Neural crest cell (in vitro differentiated cells): ENCODE results near the gene OASL. TPM values are rescaled to one million over a fixed set of nuclear protein-coding genes. Genes with fewer than 3 reads are reported as not detected.
"Not testable (repeated sequence)": the region's sequence is repeated elsewhere in the genome, so short reads cannot be mapped to it uniquely, and the experiment has no call there.

Experiments used
- DNase-seq: peaks from one replicate; pipeline ENCODE4 v3.0.0; 2021; ENCODE audit warnings: low read depth, mixed read lengths, low spot score
- H3K27ac Mint-ChIP-seq: one replicate; pipeline ENCODE4 v1.8.0; 2021; ENCODE audit warnings: mild to moderate bottlenecking, mixed read lengths; ENCODE audit not compliant: unreplicated experiment
- H3K27me3 Mint-ChIP-seq: 2 replicates; pipeline ENCODE4 v1.8.0; 2021; ENCODE audit warnings: low read depth, mild to moderate bottlenecking, mixed read lengths
- H3K36me3 Mint-ChIP-seq: 2 replicates; pipeline ENCODE4 v1.8.0; 2021; ENCODE audit warnings: low read depth, mild to moderate bottlenecking, mixed read lengths
- H3K4me1 Mint-ChIP-seq: 2 replicates; pipeline ENCODE4 v1.8.0; 2021; ENCODE audit warnings: mixed read lengths
- H3K4me3 Mint-ChIP-seq: one replicate; pipeline ENCODE4 v1.8.0; 2021; ENCODE audit warnings: mild to moderate bottlenecking, mixed read lengths
- H3K9me3 Mint-ChIP-seq: 2 replicates; pipeline ENCODE4 v1.8.0; 2021; ENCODE audit warnings: mixed read lengths
- total RNA-seq: library from RNA; stranded (reverse); gene quantifications from 2 replicates; pipeline ENCODE4 v1.2.1, GENCODE V29; 2021
- TF ChIP-seq, protein P1 (sequence below): fragments of 200-600 bp; sonication (generic); conservative IDR thresholded peaks from 2 replicates; pipeline ENCODE4 v1.5.0; 2021; ENCODE audit warnings: antibody characterized with exemption, mild to moderate bottlenecking

Gene OASL
- total RNA-seq, 1 donor from 2014 or later = not detected

DNA sequence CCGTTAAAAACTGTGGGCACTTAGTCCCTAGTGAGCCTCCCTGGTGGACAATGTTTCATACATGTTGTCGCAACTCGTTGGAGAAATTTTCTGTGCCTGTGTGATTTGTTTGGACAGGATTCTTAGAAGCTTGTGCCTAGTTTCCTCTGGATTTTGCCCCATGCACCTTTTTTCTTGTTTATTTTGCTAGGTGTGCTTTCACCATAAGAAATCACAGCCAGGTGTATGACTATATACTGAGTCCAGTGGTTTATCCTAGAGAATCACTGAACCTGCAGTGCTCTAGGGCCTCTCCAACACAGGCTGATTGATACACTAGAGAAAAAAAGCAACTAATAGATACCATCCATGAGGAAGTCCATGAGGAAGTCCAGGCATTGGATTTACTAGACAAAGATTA lies 33.1 kb upstream of the OASL start:
- peaks cover 13% of the 10 kb centered on the region for H3K9me3 Mint-ChIP-seq
- peaks cover 6% of the 10 kb centered on the region for H3K36me3 Mint-ChIP-seq
- TF ChIP-seq, protein P1, sequence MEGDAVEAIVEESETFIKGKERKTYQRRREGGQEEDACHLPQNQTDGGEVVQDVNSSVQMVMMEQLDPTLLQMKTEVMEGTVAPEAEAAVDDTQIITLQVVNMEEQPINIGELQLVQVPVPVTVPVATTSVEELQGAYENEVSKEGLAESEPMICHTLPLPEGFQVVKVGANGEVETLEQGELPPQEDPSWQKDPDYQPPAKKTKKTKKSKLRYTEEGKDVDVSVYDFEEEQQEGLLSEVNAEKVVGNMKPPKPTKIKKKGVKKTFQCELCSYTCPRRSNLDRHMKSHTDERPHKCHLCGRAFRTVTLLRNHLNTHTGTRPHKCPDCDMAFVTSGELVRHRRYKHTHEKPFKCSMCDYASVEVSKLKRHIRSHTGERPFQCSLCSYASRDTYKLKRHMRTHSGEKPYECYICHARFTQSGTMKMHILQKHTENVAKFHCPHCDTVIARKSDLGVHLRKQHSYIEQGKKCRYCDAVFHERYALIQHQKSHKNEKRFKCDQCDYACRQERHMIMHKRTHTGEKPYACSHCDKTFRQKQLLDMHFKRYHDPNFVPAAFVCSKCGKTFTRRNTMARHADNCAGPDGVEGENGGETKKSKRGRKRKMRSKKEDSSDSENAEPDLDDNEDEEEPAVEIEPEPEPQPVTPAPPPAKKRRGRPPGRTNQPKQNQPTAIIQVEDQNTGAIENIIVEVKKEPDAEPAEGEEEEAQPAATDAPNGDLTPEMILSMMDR = no peak
- H3K27me3 Mint-ChIP-seq = peaks cover 14% of the 10 kb centered on the region
- no peak overlapping the region for H3K27ac Mint-ChIP-seq
- H3K4me3 Mint-ChIP-seq = no peak overlapping the region
- H3K4me1 Mint-ChIP-seq = no peaks in the 10 kb centered on the region
- DNase-seq = no peak

DNA sequence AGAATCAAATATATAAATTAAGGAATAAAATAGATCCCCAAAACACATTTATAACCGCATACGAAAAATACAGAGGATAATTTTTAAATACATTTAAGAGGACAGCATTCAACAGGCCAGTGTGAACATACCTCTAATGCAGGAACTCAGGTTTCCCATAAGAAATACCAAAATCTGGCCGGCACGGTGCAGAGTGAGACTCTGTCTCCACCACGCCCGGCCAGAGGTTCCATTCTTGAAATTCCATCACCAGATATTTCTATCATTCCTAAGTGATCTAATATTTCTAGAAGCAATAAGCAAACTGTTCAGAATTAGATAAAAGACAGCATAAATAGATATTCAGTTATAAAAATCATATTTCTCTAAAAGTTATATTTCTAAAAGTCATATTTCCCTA lies 30.2 kb upstream of the OASL start:
- Mint-ChIP-seq H3K4me1 (no peaks in the 10 kb centered on the region), H3K36me3 (peaks cover 6% of the 10 kb centered on the region), H3K27ac (no peak overlapping the region), H3K4me3 (no peak overlapping the region), H3K27me3 (peaks cover 22% of the 10 kb centered on the region), H3K9me3 (peaks cover 6% of the 10 kb centered on the region)
- TF ChIP-seq, protein P1 = no peak
- DNase-seq = no peak

DNA sequence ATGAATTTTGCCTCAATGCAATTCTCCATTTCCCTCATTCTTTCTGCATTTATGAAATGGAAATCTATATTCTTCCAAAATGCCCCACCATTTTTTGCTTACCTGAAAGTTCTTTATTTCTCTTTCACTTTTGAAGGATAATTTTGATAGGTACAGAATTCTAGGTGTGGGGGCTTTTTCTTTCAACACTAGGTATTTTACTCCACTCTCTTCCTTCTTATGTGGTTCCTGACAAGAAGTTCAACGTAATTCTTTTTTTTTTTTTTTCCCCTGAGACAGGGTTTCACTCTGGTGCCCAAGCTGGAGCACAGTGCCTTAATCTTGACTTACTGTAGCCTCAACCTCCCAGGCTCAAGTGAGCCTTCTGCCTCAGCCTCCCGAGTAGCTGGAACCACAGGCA lies 26.3 kb upstream of the OASL start:
- peaks cover 17% of the 10 kb centered on the region for H3K27me3 Mint-ChIP-seq
- no peaks in the 10 kb centered on the region for H3K4me1 Mint-ChIP-seq
- no peak overlapping the region for H3K27ac Mint-ChIP-seq
- TF ChIP-seq, protein P1 = no peak
- no peaks in the 10 kb centered on the region for H3K9me3 Mint-ChIP-seq
- H3K4me3 Mint-ChIP-seq = no peak overlapping the region
- DNase-seq = no peak
- no peaks in the 10 kb centered on the region for H3K36me3 Mint-ChIP-seq

DNA sequence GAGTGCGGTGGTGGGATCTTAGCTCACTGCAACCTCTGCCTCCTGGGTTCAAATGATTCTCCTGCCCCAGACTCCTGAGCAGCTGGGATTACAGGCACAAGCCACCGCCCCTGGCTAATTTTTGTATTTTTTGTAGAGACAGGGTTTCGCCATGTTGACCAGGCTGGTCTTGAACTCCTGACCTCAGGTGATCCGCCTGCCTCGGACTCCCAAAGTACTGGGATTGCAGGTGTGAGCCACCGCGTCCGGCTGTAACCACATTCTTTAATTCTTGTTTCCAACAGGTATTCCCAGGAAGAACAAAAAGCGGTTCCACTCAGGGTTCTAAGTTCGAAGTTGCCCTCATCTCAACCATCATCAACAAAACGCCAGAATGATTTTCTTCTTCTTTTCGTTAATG lies 25.5 kb upstream of the OASL start:
- H3K4me3 Mint-ChIP-seq, H3K9me3 Mint-ChIP-seq, DNase-seq, H3K27ac Mint-ChIP-seq, H3K4me1 Mint-ChIP-seq, H3K36me3 Mint-ChIP-seq: not testable (repeated sequence)
- H3K27me3 Mint-ChIP-seq = peaks cover 14% of the 10 kb centered on the region

DNA sequence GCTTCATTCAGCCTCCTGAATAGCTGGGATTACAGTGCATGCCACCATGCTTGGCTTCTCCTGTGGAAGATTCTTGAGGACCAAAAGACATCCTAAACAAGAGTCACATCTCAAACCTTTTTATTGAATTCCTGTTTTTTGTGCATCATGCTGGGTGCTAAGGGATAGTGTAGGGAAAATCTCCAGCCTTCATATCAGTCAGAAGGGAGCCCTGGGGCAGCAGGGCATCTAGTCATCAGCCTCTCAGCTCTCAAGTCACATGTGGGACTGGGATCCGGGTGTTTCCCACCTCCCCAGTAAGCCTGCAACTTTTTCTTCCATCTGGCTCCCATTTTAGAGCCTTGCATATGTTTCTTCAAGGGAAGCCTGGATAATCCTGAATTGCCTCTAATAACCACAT lies 25.1 kb upstream of the OASL start:
- no peak for DNase-seq
- H3K9me3 Mint-ChIP-seq = no peaks in the 10 kb centered on the region
- H3K4me3 Mint-ChIP-seq = no peak overlapping the region
- no peaks in the 10 kb centered on the region for H3K36me3 Mint-ChIP-seq
- TF ChIP-seq, protein P1 = no peak
- H3K27me3 Mint-ChIP-seq = peaks cover 14% of the 10 kb centered on the region
- no peaks in the 10 kb centered on the region for H3K4me1 Mint-ChIP-seq
- no peak overlapping the region for H3K27ac Mint-ChIP-seq

DNA sequence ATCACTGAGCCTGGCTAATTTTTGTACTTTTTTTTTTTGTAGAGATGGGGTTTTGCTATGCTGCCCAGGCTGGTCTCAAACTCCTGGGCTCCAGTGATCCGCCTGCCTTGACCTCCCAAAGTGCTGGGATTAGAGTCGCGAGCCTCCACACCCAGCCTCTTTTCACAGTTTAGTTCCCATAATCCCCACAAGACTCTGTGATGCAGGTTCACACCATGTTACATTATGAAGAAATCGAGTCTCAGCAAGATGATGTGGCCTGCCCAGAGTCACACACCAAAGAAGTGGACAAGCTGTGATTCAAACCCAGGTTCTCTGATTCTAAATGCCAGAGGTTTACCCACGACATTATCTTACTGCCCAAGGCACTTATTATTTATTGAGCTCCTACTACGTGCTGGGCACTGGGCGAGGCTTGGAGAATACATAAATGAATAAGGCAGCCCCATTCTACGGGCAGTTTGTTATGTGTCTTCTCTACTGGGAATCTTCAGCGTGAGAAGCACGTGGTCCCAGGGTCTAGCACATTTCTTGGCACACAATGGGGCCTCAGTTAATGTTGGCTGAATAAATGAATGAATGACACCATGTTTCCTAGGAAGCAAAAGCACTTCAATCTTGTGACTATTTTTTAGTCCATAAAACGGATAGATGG lies 23.5 kb upstream of the OASL start:
- DNase-seq = no peak
- TF ChIP-seq, protein P1 = no peak
- no peak overlapping the region for H3K27ac Mint-ChIP-seq
- no peak overlapping the region for H3K4me3 Mint-ChIP-seq
- no peaks in the 10 kb centered on the region for H3K36me3 Mint-ChIP-seq
- no peaks in the 10 kb centered on the region for H3K9me3 Mint-ChIP-seq
- peaks cover 12% of the 10 kb centered on the region for H3K27me3 Mint-ChIP-seq
- no peaks in the 10 kb centered on the region for H3K4me1 Mint-ChIP-seq
